IMR-90 (cell line): Measurements from ENCODE around the gene ZSCAN18. TPM values are rescaled to one million over a fixed set of nuclear protein-coding genes. Genes with fewer than 3 reads are reported as not detected.

Source experiments
- ATAC-seq: fragments of 200-7000 bp; cut with Tn5 transposase; 2 replicates; pipeline ENCODE4 v1.9.1; 2020; ENCODE audit warnings: low read depth, mild to moderate bottlenecking, moderate library complexity
- BruUV-seq: library from RNA; stranded (reverse); fragments of 400-500 nt; replicated peaks from 2 replicates; lab custom pipeline; 2021; lab: Mats Ljungman, UMichigan
- CTCF ChIA-PET: fragments of 300-600 bp; formaldehyde crosslinking; extraction: SDS; loops from one replicate; lab custom pipeline; 2021; ENCODE audit warnings: antibody characterized with exemption; lab: Yijun Ruan, JAX
- POLR2A ChIA-PET: fragments of 300-600 bp; sonication (Branson Sonifier 250); formaldehyde crosslinking; loops from one replicate; lab custom pipeline; 2022; ENCODE audit warnings: antibody characterized with exemption; ENCODE audit not compliant: unreplicated experiment; lab: Charles Lee
- DNase-seq: peaks from one replicate; pipeline ENCODE4 v3.0.0; 2013
- H2AFZ ChIP-seq: replicated peaks from 2 replicates; pipeline ENCODE3; 2013; ENCODE audit warnings: low read length, mild to moderate bottlenecking; ENCODE audit not compliant: poor library complexity
- H2AK5ac ChIP-seq: 2 replicates; pipeline ENCODE4 v1.6.1; 2013; ENCODE audit warnings: low read depth, low read length, inconsistent platforms
- H2AK9ac ChIP-seq: replicated peaks from 2 replicates; pipeline ENCODE3; 2013; ENCODE audit warnings: mild to moderate bottlenecking, low read depth, low read length, moderate library complexity; ENCODE audit not compliant: poor library complexity
- H2BK120ac ChIP-seq: 2 replicates; pipeline ENCODE4 v1.6.1; 2013; ENCODE audit warnings: low read depth, low read length, inconsistent platforms
- H2BK15ac ChIP-seq: 3 replicates; pipeline ENCODE4 v1.6.1; 2013; ENCODE audit warnings: low read depth, low read length, inconsistent platforms
- H2BK20ac ChIP-seq: 2 replicates; pipeline ENCODE4 v1.6.1; 2013; ENCODE audit warnings: low read depth, mild to moderate bottlenecking, inconsistent platforms, low read length, moderate library complexity
- H2BK5ac ChIP-seq: 2 replicates; pipeline ENCODE4 v1.6.1; 2013; ENCODE audit warnings: mild to moderate bottlenecking, low read depth, low read length, inconsistent platforms; ENCODE audit not compliant: poor library complexity, severe bottlenecking
- H3K14ac ChIP-seq: replicated peaks from 2 replicates; pipeline ENCODE4 v1.6.1; 2013; ENCODE audit warnings: low read depth, low read length, inconsistent platforms
- H3K18ac ChIP-seq: 2 replicates; pipeline ENCODE4 v1.6.1; 2013; ENCODE audit warnings: low read depth, low read length, control low read depth
- H3K23ac ChIP-seq: 2 replicates; pipeline ENCODE4 v1.6.1; 2013; ENCODE audit warnings: low read depth, low read length, inconsistent platforms
- H3K27ac ChIP-seq: 2 replicates; pipeline ENCODE4 v1.5.1; 2013; ENCODE audit warnings: mild to moderate bottlenecking, control low read depth, low read length; ENCODE audit not compliant: insufficient read depth
- H3K27me3 ChIP-seq: 2 replicates; pipeline ENCODE4 v1.6.1; 2013; ENCODE audit warnings: low read length; ENCODE audit not compliant: control insufficient read depth, insufficient read depth
- H3K36me3 ChIP-seq: 2 replicates; pipeline ENCODE4 v1.6.1; 2013; ENCODE audit warnings: low read length, mixed read lengths; ENCODE audit not compliant: control insufficient read depth, insufficient read depth
- H3K4ac ChIP-seq: 2 replicates; pipeline ENCODE4 v1.6.1; 2013; ENCODE audit warnings: low read depth, low read length, inconsistent platforms
- H3K4me1 ChIP-seq: 2 replicates; pipeline ENCODE4 v1.6.1; 2013; ENCODE audit warnings: low read length, mixed read lengths; ENCODE audit not compliant: control insufficient read depth, insufficient read depth
- H3K4me2 ChIP-seq: 2 replicates; pipeline ENCODE4 v1.6.1; 2013; ENCODE audit warnings: low read depth, mild to moderate bottlenecking, control low read depth, low read length, moderate library complexity
- H3K4me3 ChIP-seq: 2 replicates; pipeline ENCODE4 v1.5.1; 2013; ENCODE audit warnings: low read depth, mild to moderate bottlenecking, control low read depth, low read length, moderate library complexity; ENCODE audit not compliant: insufficient read depth
- H3K56ac ChIP-seq: 2 replicates; pipeline ENCODE4 v1.6.1; 2013; ENCODE audit warnings: low read length, inconsistent platforms; ENCODE audit not compliant: insufficient read depth; ENCODE audit errors: extremely low read depth
- H3K79me1 ChIP-seq, 2 experiments: 2 replicates each; pipeline ENCODE4 v1.6.1; 2013; ENCODE audit warnings: low read length in 2 of 2, inconsistent platforms in 1 of 2, low read depth in 1 of 2
- H3K9ac ChIP-seq: 2 replicates; pipeline ENCODE4 v1.6.1; 2013; ENCODE audit warnings: low read depth, low read length, control low read depth
- H3K9me1 ChIP-seq: 2 replicates; pipeline ENCODE4 v1.6.1; 2013; ENCODE audit warnings: low read length, inconsistent platforms; ENCODE audit not compliant: insufficient read depth
- H3K9me3 ChIP-seq: 2 replicates; pipeline ENCODE4 v1.6.1; 2013; ENCODE audit warnings: low read length; ENCODE audit not compliant: control insufficient read depth, insufficient read depth
- H4K20me1 ChIP-seq: 2 replicates; pipeline ENCODE4 v1.6.1; 2013; ENCODE audit warnings: low read length, inconsistent platforms; ENCODE audit not compliant: insufficient read depth
- H4K5ac ChIP-seq: 2 replicates; pipeline ENCODE4 v1.6.1; 2013; ENCODE audit warnings: mild to moderate bottlenecking, low read depth, low read length, control low read depth
- H4K8ac ChIP-seq, 2 experiments: 2 replicates each; pipeline ENCODE4 v1.6.1; 2013; ENCODE audit warnings: low read depth in 2 of 2, low read length in 2 of 2, control low read depth in 1 of 2, inconsistent platforms in 1 of 2
- H4K91ac ChIP-seq: 2 replicates; pipeline ENCODE4 v1.6.1; 2013; ENCODE audit warnings: low read depth, low read length, inconsistent platforms; ENCODE audit not compliant: insufficient read depth
- BHLHE40 ChIP-seq: fragments of 150-350 bp; IDR thresholded peaks from 2 replicates; pipeline ENCODE4 v1.6.1; 2016; ENCODE audit warnings: mild to moderate bottlenecking, low read depth, low read length
- CEBPB ChIP-seq: IDR thresholded peaks from 2 replicates; pipeline ENCODE4 v1.6.1; 2012; ENCODE audit warnings: low read depth, low read length, improper control_type of control experiment
- CHD1 ChIP-seq: IDR thresholded peaks from 2 replicates; pipeline ENCODE4 v1.6.1; 2012; ENCODE audit warnings: low read depth, low read length, improper control_type of control experiment
- CTCF ChIP-seq: conservative IDR thresholded peaks from 2 replicates; pipeline ENCODE4 v1.5.1; 2012; ENCODE audit warnings: mild to moderate bottlenecking, low read depth, low read length, improper control_type of control experiment
- ELK1 ChIP-seq: fragments of 150-350 bp; IDR thresholded peaks from 2 replicates; pipeline ENCODE4 v1.6.1; 2016; ENCODE audit warnings: low read depth, mild to moderate bottlenecking, low read length, moderate library complexity, borderline replicate concordance
- FOS ChIP-seq: fragments of 150-350 bp; IDR thresholded peaks from 2 replicates; pipeline ENCODE4 v1.6.1; 2016; ENCODE audit warnings: low read depth, low read length
- MAFK ChIP-seq: IDR thresholded peaks from 2 replicates; pipeline ENCODE4 v1.6.1; 2012; ENCODE audit warnings: low read depth, low read length, improper control_type of control experiment
- MAZ ChIP-seq: IDR thresholded peaks from 2 replicates; pipeline ENCODE4 v1.6.1; 2012; ENCODE audit warnings: low read depth, mild to moderate bottlenecking, low read length, improper control_type of control experiment, moderate library complexity, borderline replicate concordance
- MXI1 ChIP-seq: IDR thresholded peaks from 2 replicates; pipeline ENCODE4 v1.6.1; 2012; ENCODE audit warnings: low read depth, mild to moderate bottlenecking, low read length, moderate library complexity, borderline replicate concordance
- NFE2L2 ChIP-seq: fragments of 150-350 bp; IDR thresholded peaks from 2 replicates; pipeline ENCODE4 v1.6.1; 2016; ENCODE audit warnings: low read depth, mild to moderate bottlenecking, low read length
- POLR2A ChIP-seq: IDR thresholded peaks from 2 replicates; pipeline ENCODE4 v1.6.1; 2012; ENCODE audit warnings: mild to moderate bottlenecking, low read depth, low read length
- RAD21 ChIP-seq: IDR thresholded peaks from 2 replicates; pipeline ENCODE4 v1.6.1; 2012; ENCODE audit warnings: low read length, improper control_type of control experiment
- RCOR1 ChIP-seq: IDR thresholded peaks from 2 replicates; pipeline ENCODE4 v1.6.1; 2012; ENCODE audit warnings: mild to moderate bottlenecking, low read length, improper control_type of control experiment; ENCODE audit not compliant: insufficient replicate concordance
- SMC3 ChIP-seq: fragments of 150-350 bp; IDR thresholded peaks from 2 replicates; pipeline ENCODE4 v1.6.1; 2016; ENCODE audit warnings: low read depth, mild to moderate bottlenecking, antibody characterized with exemption, low read length, moderate library complexity
- USF2 ChIP-seq: fragments of 150-350 bp; IDR thresholded peaks from 2 replicates; pipeline ENCODE4 v1.6.1; 2017; ENCODE audit warnings: mild to moderate bottlenecking, antibody characterized with exemption, low read length, low read depth
- WGBS, 2 experiments: methylation state at CpG; one replicate each; pipeline versions ENCODE4 v1.1.5 to v1.1.7; 2013; ENCODE audit warnings: missing lambda C conversion rate in 2 of 2; ENCODE audit not compliant: insufficient read length in 1 of 2; ENCODE audit errors: extremely low coverage in 2 of 2; 5-methylcytosine and 5-hydroxymethylcytosine counted together
- dilution Hi-C: fragments of 300-500 bp; cut with HindIII; formaldehyde crosslinking; loops from one replicate; pipeline ENCODE4 v1.14.3; 2018; ENCODE audit warnings: low sequenced_read_pairs; ENCODE audit not compliant: unreplicated experiment
- in situ Hi-C: fragments of 300-500 bp; cut with MboI; formaldehyde crosslinking; loops from 3 replicates; pipeline ENCODE4 v1.14.3; 2019; ENCODE audit warnings: low sequenced_read_pairs, inconsistent platforms, mixed read lengths
- intact Hi-C: fragments of 100-400 bp; cut with micrococcal nuclease; formaldehyde crosslinking; loops from 2 replicates; pipeline ENCODE4 v1.10.0; 2022
- polyA plus RNA-seq, 3 experiments: library from polyadenylated mRNA; depleted of rRNA; stranded (reverse); fragments of >200 nt; gene quantifications; 2 replicates each; pipeline ENCODE4 v1.2.3, GENCODE V29; 2012; ENCODE audit warnings: low replicate concordance in 1 of 3
- total RNA-seq: library from RNA; depleted of rRNA; stranded (reverse); fragments of >200 nt; gene quantifications from 2 replicates; pipeline ENCODE4 v1.2.3, GENCODE V29; 2012

ZSCAN18 gene
- total and polyA plus RNA-seq, 2 of the 4 experiments (the other 2 are of a cell fraction), result 3.0 to 8.2 TPM

GRCh38 chr19:58037927-58038687, 59.9 kb downstream of the ZSCAN18 start:
- no peak for DNase-seq

More at GRCh38 chr19:58037927-58038687, 59.9 kb downstream of the ZSCAN18 start:
- Histone ChIP-seq H2AK5ac (no peak overlapping the region), H3K56ac (no peak overlapping the region), H3K36me3 (no peaks in the 10 kb centered on the region), H3K4me2 (no peak overlapping the region), H3K9me1 (no peaks in the 10 kb centered on the region), H3K14ac (no peak overlapping the region), H2BK20ac (no peak overlapping the region), H2AFZ (no peak overlapping the region), H2BK5ac (no peak overlapping the region), H3K23ac (no peak overlapping the region), H3K27ac (no peak overlapping the region), H4K8ac (no peak overlapping the region), H3K9me3 (peaks cover 42% of the 10 kb centered on the region), H3K9ac (no peak overlapping the region), H2AK9ac (no peak overlapping the region), H4K91ac (no peak overlapping the region), H2BK120ac (no peak overlapping the region), H4K20me1 (no peaks in the 10 kb centered on the region), H4K5ac (no peak overlapping the region), H3K4ac (no peak overlapping the region), H3K27me3 (no peaks in the 10 kb centered on the region), H3K4me3 (no peak overlapping the region), H2BK15ac (no peak overlapping the region), H3K79me1 (no peaks in the 10 kb centered on the region), H3K4me1 (no peaks in the 10 kb centered on the region), H3K18ac (no peak overlapping the region)
- ChIA-PET CTCF (no interaction called here), POLR2A (no interaction called here)
- no peak for TF ChIP-seq MAZ
- TF ChIP-seq RCOR1, result no peak
- no peak for TF ChIP-seq MAFK
- TF ChIP-seq ELK1, result no peak
- no peak for TF ChIP-seq FOS
- no peak for TF ChIP-seq POLR2A
- no peak for TF ChIP-seq CHD1
- no peak for TF ChIP-seq MXI1
- no peak for TF ChIP-seq RAD21
- no peak for TF ChIP-seq USF2
- no peak for TF ChIP-seq BHLHE40
- no peak for TF ChIP-seq CTCF
- no peak for TF ChIP-seq SMC3
- TF ChIP-seq CEBPB, result no peak
- TF ChIP-seq NFE2L2, result no peak
- intact Hi-C loops, result no loop called here
- in situ Hi-C loops, result no loop called here
- BruUV-seq, result no TSS peak
- WGBS, 2 experiments, result 7% methylated on average over 14 of the region's 44 CpGs; no CpG with 5 or more reads in 1 of the 2 experiments
- dilution Hi-C loops, result no loop called here
- ATAC-seq, result no peak
